ENCODE data around the gene SUMO3.

SUMO3 gene

DNA sequence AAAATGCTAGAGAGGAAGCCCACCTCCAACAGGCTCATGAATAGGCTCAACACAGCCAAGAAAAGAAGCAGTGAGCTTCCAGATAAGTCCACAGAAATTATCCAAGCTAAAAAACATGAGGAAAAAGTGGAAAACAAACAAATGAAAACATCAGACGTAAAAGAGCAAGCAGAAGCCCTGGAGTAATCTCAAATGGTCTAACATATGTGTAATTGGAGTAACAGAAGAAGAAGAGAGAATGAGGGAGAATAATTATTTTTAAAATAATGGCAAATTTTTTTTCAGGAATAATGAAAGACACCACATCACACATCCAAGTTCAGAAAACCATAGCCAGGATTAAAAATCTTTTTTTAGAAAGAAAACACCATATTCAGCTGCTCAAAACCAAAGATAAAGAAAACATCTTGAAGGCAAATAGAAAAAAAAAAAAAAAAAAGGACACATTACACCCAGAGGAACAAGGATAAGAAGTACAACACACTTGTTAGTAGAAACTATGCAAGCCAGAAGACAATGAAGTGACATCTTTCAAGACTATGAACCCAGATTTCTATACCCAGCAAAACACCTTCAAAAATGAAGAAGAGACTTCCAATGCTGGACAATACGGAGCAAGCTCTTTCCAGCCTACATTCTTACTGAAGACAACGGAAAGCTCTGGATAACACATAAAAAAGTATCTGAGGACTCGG lies 10.6 kb upstream of the SUMO3 start:
- DNase-seq, result no peak

DNA sequence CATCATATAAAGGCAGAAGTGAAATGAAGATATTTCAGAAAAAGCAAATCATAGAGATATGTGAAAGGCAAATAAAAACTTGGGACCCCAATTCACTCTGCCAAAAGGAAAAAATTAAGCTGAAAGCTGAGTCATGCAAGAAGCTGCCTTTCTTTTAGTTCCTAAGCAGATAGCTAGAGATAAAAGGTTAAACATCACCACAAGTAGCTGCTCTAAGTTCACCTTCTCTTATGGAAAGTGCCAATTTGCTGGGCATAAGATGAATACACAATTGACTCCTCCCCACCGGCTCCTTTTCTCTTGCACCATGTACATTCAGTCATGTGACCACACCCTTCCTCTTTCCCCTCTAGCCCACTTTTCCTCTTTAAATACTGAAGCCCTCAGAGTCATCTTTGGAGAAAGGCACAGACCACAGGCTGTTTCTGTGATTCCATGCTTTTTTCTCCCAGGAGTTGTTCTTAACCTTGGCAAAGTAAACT lies 5.4 kb upstream of the SUMO3 start:
- DNase-seq, result no peak

DNA sequence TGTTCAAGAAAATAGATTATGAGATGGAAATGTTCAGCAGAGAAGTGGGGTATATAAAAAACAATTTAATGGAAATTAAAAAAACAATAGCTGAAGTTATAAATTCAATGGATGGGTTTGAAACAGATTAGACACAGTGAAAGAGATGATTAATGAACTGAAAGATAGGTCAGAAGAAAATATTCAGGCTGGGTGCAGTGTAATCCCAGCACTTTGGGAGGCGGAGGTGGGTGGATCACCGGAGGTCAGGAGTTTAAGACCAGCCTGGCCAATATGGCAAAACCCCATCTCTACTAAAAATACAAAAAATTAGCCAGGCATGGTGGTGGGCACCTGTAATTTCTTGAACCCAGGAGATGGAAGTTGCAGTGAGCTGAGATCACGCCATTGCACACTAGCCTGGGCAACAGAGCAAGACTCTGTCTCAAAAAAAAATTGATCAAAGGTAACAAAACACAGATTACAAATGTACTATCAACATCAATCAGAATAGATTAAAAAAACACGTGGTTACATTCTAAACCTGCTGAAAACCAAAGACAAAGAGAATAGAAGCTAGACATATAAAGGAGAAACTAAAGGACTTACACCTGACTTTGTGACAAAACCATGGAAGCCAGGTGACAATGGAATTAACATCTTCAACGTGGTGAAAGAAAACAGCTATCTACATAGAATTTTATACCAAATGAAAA lies 4.8 kb upstream of the SUMO3 start:
- no peak for DNase-seq

DNA sequence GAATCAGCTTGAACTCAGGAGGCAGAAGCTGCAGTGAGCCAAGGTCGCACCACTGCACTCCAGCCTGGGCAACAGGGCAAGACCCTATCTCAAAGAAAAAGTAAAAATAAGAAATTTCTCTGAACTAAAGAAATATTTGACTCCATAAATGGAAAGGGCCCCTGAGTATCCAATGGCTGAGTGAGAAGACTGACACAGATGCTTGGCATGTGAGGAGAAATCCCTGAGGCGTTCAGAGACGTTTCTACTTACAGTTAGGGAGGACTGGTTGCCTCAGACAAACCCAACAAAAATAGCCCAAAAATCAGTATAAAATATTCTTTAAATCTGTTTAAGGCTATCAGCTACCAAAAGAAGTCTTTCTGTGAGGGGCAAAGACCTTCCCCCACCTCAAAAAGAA lies 3.0 kb upstream of the SUMO3 start:
- no peak for DNase-seq

DNA sequence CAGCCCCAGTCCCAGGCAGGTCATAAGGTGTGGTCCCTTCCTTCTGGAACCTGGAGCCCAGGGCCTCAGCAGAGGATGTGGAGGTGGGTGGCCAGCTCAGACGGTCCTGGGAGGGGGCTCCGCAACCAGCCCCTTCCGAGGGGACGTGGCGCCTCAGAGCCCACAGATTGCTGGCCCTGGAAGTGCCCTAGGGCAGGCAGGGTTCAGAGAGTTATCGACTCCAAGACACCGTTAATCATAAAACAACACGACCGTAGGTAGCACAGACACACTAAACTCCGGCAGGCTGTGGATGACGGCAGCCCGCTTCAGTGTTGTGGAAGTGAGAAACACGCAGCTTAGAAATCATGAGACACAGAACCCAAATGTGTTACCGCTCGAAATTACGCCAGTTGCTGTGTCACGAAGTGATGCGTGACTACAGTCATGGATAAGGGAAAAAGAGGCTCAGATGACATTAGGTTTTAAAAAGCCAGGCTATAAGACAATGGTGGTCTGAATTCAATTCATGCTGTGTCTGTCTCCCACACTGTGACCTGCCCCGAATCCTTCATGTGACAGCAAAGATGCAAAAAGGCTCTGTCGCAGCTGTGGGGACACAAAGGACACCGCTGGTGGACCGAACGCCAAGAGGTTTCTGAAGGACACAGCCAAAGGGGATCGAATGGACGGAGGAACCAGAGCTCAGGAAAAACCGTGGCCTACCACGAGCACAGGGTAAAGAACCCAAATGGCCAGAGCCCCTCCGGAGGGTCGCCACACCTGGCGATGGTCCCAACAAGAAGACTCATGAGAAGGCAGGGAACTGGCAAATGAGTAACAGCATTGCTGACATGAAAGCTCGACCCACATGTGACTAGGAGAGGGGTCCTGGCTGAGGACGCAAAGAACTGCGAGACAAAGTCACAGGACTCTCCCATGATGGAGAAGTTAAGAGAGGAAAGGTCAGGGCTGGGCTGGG lies 1.7 kb upstream of the SUMO3 start:
- no peak for DNase-seq

DNA sequence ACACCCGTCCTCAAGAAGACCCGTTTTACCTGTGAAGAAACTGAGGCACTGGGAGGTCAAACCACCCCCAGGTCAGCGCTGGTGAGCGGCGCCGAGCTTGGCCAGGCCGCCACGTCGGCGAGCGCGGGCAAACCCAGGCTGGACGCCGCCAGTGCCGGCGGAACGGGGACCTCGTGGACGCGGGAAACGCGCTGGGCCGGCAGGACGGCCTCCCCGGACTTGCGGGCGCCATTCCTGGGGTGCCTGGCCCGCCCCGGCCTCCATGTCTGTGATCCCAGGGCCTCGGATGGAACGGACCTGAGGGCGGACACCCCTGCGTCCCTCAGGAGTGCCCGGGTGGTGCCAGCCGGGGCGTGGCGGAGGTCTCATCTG lies 764 bp upstream of the SUMO3 start:
- no peak for DNase-seq

DNA sequence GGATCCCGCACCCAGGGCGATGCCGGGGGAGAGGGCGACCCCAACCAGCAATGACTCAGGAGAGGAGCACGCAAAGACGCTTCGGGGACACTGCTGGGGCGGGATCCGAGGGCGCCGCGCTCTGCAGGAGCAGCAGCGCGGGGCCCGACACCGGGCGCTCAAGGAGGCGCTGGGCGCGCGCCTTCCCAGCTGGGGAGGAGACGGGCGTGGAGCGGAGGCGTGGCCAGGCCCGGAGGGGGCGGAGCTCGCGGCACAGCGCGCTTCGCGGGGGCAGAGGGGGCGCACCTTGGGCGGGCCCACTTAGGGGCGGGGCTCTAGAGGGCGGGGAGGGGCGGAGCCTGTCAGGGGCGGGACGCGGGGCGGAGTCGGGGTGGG lies 369 bp downstream of the SUMO3 start:
- DNase-seq, result peak; percentile 90

DNA sequence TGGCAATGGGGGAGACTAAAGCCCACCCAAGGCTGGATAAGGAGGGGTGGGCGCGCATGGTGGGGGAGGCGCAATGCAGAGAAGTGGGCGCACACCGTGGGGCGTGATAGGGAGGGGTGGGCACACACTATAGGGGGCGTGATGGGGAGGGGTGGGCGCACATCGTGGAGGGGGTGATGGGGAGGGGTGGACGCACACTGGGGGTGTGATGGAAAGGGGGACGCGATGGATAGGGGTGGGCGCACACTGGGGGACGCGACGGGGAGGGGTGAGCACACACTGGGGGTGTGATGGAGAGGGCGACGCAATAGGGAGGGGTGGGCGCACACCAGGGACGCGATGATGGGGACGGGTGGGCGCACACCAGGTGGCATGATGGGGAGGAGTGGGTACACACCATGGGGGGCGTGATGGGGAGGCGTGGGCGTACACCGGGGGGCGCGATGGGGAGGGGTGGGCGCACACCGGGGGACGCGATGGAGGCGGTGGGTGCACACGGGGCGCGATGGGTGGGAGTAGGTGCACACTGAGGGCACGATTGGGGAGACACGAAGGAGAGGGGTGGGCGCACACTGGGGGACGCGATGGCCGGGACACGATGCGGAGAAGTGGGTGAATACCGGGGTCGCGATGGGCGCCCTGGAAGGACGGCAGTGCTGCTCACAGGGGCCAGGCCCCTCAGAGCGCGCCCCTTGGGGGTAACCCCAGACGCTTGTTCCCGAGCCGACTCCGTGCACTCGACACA lies 929 bp downstream of the SUMO3 start:
- DNase-seq, result no peak

DNA sequence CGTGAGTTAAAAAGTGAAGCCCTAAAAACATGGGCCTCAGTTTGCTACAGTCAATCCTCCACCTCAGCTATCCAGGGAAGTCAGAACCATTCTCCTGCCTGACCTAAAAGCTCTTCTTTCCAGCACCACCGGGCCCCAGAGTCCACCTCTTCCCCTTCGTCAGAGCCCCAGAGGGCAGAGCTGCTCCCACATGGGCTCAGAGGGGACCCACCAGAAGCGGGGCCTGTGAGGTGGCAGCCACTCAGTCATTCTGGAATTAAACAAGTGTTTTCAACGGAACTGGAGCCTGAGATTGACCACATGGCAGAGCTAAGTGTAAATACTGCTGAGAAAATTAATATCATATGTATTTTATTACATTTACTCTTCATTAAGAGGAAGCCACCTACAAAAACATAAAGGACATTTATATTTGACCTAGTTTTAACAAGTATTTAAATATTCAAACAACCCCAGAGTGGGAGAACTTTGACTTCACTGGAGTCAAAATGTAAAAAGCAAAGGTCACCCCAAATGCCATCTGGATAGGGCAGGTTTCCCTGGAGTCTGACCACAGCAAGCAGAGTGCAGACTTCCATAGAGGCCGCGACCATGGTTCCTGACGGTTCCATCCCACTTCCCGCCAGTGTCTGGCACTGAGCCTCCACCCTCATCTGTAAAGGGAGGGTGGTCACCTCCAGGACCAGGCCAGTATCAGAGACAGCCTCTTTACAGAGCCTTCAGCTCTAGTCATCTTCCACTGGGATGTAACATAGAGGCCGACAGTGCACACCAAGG lies 1.8 kb downstream of the SUMO3 start:
- DNase-seq, result no peak

DNA sequence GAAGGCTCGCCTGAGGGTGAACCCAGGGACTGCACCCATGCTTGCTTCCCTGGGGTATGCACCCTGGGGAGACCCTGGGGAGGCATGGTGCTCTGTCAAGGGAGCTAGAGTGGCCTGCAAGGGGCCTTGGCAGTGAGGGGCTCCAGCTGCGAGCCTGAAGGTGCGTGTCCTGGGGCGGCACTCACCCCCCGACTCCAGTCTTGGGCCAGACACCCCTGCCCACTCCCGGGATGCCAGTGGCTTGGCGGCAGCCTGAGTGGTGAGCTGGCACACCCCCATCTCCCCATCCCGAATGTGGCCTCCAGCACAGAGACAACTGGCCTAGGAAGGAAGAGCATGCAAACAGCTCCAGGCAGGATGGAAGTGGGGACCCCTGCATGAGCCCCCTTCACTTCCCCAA lies 2.6 kb downstream of the SUMO3 start:
- DNase-seq, result no peak

DNA sequence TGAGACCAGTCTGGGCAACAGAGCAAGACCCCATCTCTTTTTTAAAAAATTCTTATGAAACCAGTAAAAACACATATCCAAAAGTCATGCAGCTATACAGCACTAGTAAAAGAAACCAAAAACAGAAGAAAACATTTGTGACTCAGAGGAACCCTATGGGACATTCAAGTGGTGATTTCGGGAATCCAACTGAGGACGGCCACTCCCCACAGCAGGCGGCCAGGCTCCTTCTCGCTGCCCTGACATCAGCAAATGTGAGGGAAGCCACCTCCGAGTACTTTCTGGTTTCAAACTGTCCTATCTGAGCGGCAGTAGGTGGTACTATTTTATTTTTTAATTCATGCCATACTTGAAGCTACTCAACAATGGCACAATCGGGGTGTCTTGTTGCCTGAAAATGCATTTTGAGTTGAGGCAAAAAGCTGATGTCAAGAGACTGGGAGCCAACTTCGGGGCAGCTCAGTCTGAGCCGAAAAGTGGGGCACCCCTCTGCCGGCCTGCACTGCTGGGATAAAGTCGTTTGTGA lies 3.3 kb downstream of the SUMO3 start:
- DNase-seq, result no peak

DNA sequence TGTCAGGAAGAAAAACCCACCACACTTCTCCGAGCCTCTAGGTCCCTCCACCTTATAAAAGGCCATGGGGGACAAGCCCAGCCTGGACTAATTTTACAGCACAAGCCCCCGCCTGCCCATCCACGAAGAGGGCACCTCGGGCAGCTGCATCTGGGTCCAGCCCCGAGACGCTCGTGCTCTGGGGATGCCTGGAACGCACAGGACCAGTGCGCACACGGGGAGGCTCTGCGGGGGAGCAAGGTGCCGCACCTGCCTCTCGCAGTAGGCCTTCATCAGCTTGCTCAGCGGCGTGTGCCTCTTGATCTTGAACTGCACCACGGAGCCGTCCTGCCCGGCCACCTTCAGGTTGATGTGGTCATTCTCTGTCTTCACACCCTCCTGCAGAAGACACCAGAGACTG lies 4.1 kb downstream of the SUMO3 start:
- no peak for DNase-seq

DNA sequence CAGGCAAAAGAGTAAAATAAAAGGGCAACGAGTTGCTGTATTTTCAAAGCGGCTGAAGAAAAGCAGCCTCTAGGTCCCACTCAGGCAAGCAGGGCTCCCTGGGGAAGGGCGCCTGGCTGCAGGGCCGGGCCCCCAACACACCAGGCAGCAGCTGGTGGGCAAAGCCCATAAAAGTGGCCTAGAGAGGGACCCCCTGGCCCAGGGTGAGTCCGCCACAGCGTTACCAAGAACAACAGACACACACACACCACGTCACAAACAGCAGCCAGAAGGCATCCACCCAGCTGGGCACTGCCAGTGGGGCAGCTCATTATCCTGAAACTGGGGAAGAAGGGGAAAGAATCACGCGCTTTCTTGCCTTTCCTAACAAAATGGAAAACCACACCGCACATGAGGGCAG lies 4.7 kb downstream of the SUMO3 start:
- DNase-seq, result no peak

DNA sequence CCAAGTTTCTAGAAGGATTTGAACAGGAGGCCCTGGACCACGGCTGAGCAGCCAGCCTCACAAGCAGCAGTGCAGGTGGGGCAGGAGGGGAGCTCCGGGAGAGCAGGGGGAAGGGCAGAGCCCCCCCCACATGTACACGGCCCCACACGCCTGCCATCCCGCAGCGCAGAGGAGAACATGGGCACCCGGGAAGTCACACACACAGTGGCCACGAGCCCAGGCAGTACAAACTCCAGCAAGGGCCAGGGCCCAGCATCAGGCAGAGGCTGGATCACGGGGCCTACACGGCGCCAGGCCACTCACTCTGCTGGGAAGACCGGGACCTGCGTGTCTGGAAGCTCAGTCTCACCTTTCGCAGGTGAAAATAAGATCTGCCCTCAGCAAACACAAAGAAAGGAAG lies 5.2 kb downstream of the SUMO3 start:
- DNase-seq, result no peak

DNA sequence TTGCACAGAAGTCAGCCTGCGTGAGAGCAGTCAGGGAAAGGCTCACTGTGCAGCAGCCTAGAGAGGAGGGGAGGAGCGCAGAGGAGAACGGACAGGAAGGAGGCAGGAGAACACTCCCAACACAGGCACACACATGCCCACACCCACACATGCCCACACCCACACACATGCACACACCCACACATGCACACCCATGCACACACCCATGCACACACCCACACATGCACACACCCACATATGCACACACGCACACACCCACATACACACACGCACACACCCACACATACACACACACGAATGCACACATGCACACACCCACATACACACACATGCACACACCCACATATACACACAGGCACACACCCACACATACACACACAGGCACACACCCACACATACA lies 7.1 kb downstream of the SUMO3 start:
- DNase-seq, result no peak

DNA sequence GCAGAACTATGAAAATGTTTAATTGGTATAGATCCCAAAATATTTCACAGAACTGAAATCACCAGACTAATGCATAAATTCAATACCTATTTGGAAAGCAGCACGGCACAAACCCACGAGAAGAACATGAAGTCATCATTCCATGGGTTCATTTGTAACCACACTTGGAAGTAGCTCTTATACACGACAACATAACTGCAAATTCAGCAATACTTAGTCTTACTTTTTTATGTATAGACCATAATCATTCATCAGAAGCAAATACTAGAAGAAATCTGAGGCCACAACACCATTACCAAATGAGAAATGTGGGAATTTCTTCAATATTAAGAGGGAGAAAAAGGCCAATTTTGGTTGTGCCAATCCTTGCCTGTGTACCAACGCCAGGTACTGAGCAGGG lies 12.0 kb downstream of the SUMO3 start:
- no peak for DNase-seq

DNA sequence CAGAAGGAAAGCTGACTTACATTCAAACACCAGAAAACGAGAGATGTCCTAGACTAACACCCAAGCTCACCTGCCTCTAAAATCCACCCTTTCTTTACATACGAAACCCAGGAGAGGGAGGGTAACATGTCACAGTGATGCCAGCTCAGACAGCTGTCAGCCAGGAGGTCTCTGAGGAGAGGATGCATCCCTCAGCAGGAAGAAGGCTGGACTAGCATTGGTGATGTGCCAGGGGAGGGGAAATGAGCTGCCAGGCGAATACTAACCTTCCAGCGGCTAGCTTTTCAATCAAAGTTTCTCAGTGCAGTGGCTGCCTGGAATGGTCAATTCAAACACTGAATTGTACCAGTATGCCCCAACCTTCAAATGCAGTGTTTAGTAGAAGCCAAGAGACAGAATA lies 12.6 kb downstream of the SUMO3 start:
- DNase-seq, result no peak

DNA sequence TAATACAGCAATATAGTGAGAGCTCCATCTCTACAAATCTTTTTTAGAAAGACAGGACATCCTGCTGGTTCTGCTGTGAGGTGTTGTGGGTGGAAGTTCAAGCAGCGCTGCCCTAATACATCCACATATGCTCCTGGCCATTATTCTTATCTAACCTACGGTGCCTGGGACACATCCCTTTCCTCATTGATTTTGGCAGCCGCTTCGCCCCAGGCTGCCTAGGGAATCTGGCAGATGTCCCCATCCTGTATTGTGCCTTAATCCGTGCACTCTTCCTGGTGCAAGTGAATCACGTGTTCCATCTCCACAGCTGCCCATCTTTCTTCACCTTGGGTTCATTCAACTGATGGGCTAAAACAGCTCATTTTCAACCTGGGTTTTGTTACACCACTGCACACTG lies 13.1 kb downstream of the SUMO3 start:
- no peak for DNase-seq

DNA sequence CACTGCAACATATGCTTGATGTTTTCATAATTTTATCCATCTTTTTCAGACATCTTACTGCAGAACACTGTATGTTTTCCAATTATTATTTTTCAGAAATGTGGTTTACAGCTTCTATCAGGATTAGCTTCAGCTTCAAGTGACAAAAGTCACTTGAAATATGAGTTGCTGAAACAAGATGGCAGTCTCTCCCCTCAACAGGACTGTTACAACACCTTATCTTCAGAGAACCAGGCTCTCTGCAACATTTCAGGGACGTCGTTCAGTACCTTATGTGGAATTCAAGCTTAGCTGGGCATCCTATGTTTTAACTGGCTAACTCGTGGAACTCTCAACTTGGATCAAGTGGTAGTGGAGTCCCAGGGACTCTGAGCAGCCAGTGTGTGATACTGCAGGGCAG lies 14.2 kb downstream of the SUMO3 start:
- no peak for DNase-seq

DNA sequence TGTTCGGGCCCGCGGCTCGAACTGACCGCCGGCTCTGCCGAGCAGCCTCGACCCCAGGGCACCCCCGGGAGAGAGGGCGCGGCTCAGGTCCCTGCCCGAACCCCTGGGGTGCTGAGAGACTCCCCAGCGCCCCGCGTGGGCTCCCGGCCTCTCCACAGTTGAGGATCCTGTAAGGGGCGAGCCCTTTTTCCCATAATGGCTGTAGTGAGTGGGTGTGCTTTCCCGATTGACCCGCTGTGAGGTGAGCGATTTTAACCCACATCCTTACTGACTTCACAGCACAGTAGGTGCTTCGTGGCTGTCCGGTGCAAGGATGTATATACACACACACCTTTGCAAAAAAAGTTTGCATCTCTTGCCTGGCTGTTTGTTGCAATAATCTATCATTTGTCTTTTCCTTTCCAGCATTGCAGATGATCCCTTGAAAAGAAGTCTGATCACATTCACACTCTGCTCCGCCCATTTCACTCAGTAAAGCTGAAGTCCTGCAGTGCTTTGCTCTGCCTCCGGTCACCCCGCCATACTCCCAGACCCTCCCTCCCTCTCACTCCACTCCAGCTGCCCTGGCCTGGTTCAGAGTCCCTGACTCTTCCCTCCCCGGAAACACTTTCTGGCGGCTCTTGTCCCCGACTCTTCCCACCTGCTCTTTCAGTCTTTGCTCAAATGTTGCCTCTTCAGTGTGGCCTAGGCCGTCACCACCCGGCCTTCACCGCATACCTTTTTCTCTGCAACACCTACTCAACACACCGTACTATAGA lies 15.3 kb downstream of the SUMO3 start:
- DNase-seq, result no peak

Data from activated CD4-positive, alpha-beta T cell treated with anti-CD3 and anti-CD28 coated beads for 1 hour (primary cell).